Cardiac ventricle fibroblast (primary cell): ENCODE data around the gene SLX1A. TPM values are rescaled to one million over a fixed set of nuclear protein-coding genes. Genes with fewer than 3 reads are reported as not detected.

Experiments used
- total RNA-seq: library from RNA; depleted of rRNA; stranded (reverse); fragments of >200 nt; gene quantifications from 2 replicates; pipeline ENCODE4 v1.2.3, GENCODE V29; 2015

The SLX1A gene
- total RNA-seq, result 21.6 and 25.5 TPM in 2 replicates

DNA sequence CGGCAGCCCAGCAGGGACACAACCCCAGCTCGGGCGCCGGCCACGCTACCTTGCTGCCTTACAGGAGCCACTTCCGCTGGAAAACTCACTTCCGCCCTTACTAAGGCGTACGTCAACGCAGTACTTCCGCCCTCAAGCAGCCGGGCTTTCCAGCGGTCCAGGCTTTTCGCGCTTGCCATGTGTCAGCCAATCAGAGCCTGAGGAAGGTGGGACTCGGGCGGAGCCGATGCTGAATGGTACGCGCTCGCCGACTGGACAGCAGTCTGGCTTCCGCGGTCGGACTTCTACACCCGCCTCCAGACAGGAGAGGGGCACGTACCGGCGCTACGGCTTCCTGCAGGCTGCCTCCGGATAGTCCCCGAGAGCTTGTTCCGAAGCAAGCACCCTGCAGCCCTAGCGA lies at the start of gene SLX1A, which contains the start of gene BOLA2B:
TSS of gene SLX1A (plus strand) at position 261 of the 400 bp plus-strand sequence. CDS start 210 bp downstream, outside the sequence.
TSS of gene BOLA2B (minus strand) at position 52 of the 400 bp plus-strand sequence. CDS start 71 bp downstream, outside the sequence.

GRCh38 chr16:30183233-30184095 lies 10.2 kb upstream of the SLX1A start, which contains the start of gene CORO1A:
Gene CORO1A, plus strand, starts transcription at chr16:30183602. Its CDS starts 1,608 bp downstream, at chr16:30185210.

GRCh38 chr16:30199049-30199448 lies 5.4 kb downstream of the SLX1A start, which contains the start of gene SULT1A3:
Gene SULT1A3, plus strand, starts transcription at chr16:30199255. Its CDS starts 1,474 bp downstream, at chr16:30200729.

Other genes starting within 250 kb of the SLX1A start
- 104 and 105 TPM in 2 replicates for gene TMEM219, start 231.8 kb upstream of the SLX1A start, total RNA-seq
- gene TAOK2, start 220.0 kb upstream of the SLX1A start, total RNA-seq, result 32.1 and 33.8 TPM in 2 replicates
- 6.9 and 9.7 TPM in 2 replicates for gene HIRIP3, start 198.3 kb upstream of the SLX1A start, total RNA-seq
- gene INO80E, start 197.6 kb upstream of the SLX1A start, total RNA-seq, result 30.0 and 58.5 TPM in 2 replicates
- gene DOC2A, start 182.8 kb upstream of the SLX1A start, total RNA-seq, result not detected in 2 replicates
- gene C16orf92, start 170.7 kb upstream of the SLX1A start, total RNA-seq, result not detected in 2 replicates
- not detected in 2 replicates for gene TLCD3B, start 162.6 kb upstream of the SLX1A start, total RNA-seq
- 1,739 and 1,751 TPM in 2 replicates for gene ALDOA, start 128.1 kb upstream of the SLX1A start, total RNA-seq
- gene PPP4C, start 117.9 kb upstream of the SLX1A start, total RNA-seq, result 50.5 and 56.4 TPM in 2 replicates
- gene TBX6, start 102.0 kb upstream of the SLX1A start, total RNA-seq, result 0.37 TPM in 1 of 2 replicates, not detected in the other
- gene YPEL3, start 97.7 kb upstream of the SLX1A start, total RNA-seq, result 60.6 and 79.3 TPM in 2 replicates
- gene GDPD3, start 80.3 kb upstream of the SLX1A start, total RNA-seq, result 0.64 and 1.00 TPM in 2 replicates
- 47.0 and 60.8 TPM in 2 replicates for gene MAPK3, start 70.7 kb upstream of the SLX1A start, total RNA-seq
- gene CORO1A, start 10.3 kb upstream of the SLX1A start, total RNA-seq, result 0.15 and 1.3 TPM in 2 replicates
- gene BOLA2B, start 209 bp upstream of the SLX1A start, total RNA-seq, result 53.6 and 86.3 TPM in 2 replicates
- gene SULT1A3, start 5.4 kb downstream of the SLX1A start, total RNA-seq, result 2.9 and 14.1 TPM in 2 replicates
- gene NPIPB13, start 54.6 kb downstream of the SLX1A start, total RNA-seq, result 1.7 and 2.1 TPM in 2 replicates
- gene CD2BP2, start 161.4 kb downstream of the SLX1A start, total RNA-seq, result 31.3 and 43.4 TPM in 2 replicates
- gene TBC1D10B, start 176.6 kb downstream of the SLX1A start, total RNA-seq, result 33.1 and 39.3 TPM in 2 replicates
- gene MYL11, start 180.9 kb downstream of the SLX1A start, total RNA-seq, result not detected in 2 replicates
- 0.50 TPM in 1 of 2 replicates, not detected in the other for gene SEPTIN1, start 188.7 kb downstream of the SLX1A start, total RNA-seq
- 2.4 and 3.5 TPM in 2 replicates for gene ZNF48, start 201.5 kb downstream of the SLX1A start, total RNA-seq
- 28.0 and 32.5 TPM in 2 replicates for gene ZNF771, start 213.7 kb downstream of the SLX1A start, total RNA-seq
- gene DCTPP1, start 236.2 kb downstream of the SLX1A start, total RNA-seq, result 12.6 and 16.9 TPM in 2 replicates